Spleen (tissue), 11 donors: Measurements from ENCODE around the gene SLC22A23. TPM values are rescaled to one million over a fixed set of nuclear protein-coding genes. Genes with fewer than 3 reads are reported as not detected.

Experiments used
- DNase-seq: peaks from one replicate; pipeline ENCODE4 v3.0.0-alpha.2; 2020
- H3K27ac ChIP-seq, 8 donors: fragments of 200-600 bp; sonication (generic) in 7 of 8; 1 replicate in 4 of 8; 2 replicates in 4 of 8; pipeline versions ENCODE4 v1.5.0 to v1.8.0; 2016 to 2021; ENCODE audit warnings: inconsistent platforms in 4 of 8, mild to moderate bottlenecking in 4 of 8, moderate library complexity in 1 of 8
- H3K27me3 ChIP-seq, 7 donors: fragments of 200-600 bp; sonication (generic) in 6 of 7; replicated peaks in 1 of 7; 1 replicate in 4 of 7; 2 replicates in 3 of 7; pipeline versions ENCODE4 v1.5.0 to v1.8.0; 2016 to 2021; ENCODE audit warnings: inconsistent platforms in 3 of 7, mild to moderate bottlenecking in 1 of 7
- H3K36me3 ChIP-seq, 6 donors: fragments of 200-600 bp; sonication (generic) in 5 of 6; 1 replicate in 4 of 6; 2 replicates in 2 of 6; pipeline versions ENCODE4 v1.5.0 to v1.8.0; 2016 to 2021; ENCODE audit warnings: inconsistent platforms in 2 of 6
- H3K4me1 ChIP-seq, 6 donors: fragments of 200-600 bp; sonication (generic) in 5 of 6; 1 replicate in 3 of 6; 2 replicates in 3 of 6; pipeline versions ENCODE4 v1.5.0 to v1.8.0; 2016 to 2021; ENCODE audit warnings: inconsistent platforms in 3 of 6
- H3K4me3 ChIP-seq, 8 donors: fragments of 200-600 bp; sonication (generic) in 7 of 8; 1 replicate in 4 of 8; 2 replicates in 4 of 8; pipeline versions ENCODE4 v1.5.0 to v1.8.0; 2016 to 2021; ENCODE audit warnings: inconsistent platforms in 4 of 8, mild to moderate bottlenecking in 4 of 8, moderate library complexity in 2 of 8
- H3K9me3 ChIP-seq, 8 donors: fragments of 200-600 bp; sonication (generic) in 7 of 8; 1 replicate in 4 of 8; 2 replicates in 4 of 8; pipeline versions ENCODE4 v1.5.0 to v1.8.0; 2016 to 2021; ENCODE audit warnings: inconsistent platforms in 4 of 8
- CTCF ChIP-seq, 11 experiments: fragments of 200-600 bp in 7 of 11; fragments of 450-650 bp in 4 of 11; sonication (generic) in 4 of 11; IDR thresholded peaks in 8 of 11; conservative IDR thresholded peaks in 3 of 11; 1 replicate in 7 of 11; 2 replicates in 4 of 11; pipeline versions ENCODE4 v1.4.0 to v1.8.0; 2016 to 2021; ENCODE audit warnings: antibody characterized with exemption in 11 of 11, inconsistent platforms in 4 of 11, mild to moderate bottlenecking in 1 of 11
- POLR2A ChIP-seq, 3 donors: fragments of 450-650 bp; IDR thresholded peaks; one replicate each; pipeline ENCODE4 v1.5.1; 2017; ENCODE audit warnings: antibody characterized with exemption in 3 of 3, mild to moderate bottlenecking in 1 of 3
- POLR2AphosphoS5 ChIP-seq, 3 donors: sonication (generic); formaldehyde crosslinking; IDR thresholded peaks; one replicate each; pipeline ENCODE4 v1.5.1; 2017; ENCODE audit warnings: antibody characterized with exemption in 3 of 3
- WGBS, 5 donors: extraction: QIAGEN DNeasy Blood & Tissue Kit in 3 of 5; methylation state at CpG; one replicate each; pipeline versions ENCODE4 v1.1.5 to v1.1.7; 2013 to 2018; 5-methylcytosine and 5-hydroxymethylcytosine counted together
- intact Hi-C: fragments of 100-400 bp; cut with DNase I; formaldehyde crosslinking; loops from one replicate; pipeline ENCODE4 v1.15.0; 2023; ENCODE audit warnings: low total_unique reads
- polyA plus RNA-seq, 3 donors: library from polyadenylated mRNA; stranded (reverse); fragments of 200-250 nt; gene quantifications; one replicate each; pipeline ENCODE4 v1.2.1, GENCODE V29; 2013
- total RNA-seq, 7 donors: library from RNA; depleted of rRNA in 3 of 7; stranded (reverse); fragments of >200 nt in 3 of 7; fragmentation: NEBNext Ultra II Directional in 4 of 7; extraction: Animal tissue kit (Norgen Biotek cat#: 25700) in 4 of 7; gene quantifications; one replicate each; pipeline versions ENCODE4 v1.1.0 to v1.2.1, GENCODE V29; 2016 to 2021
- donor health status: healthy with polysubstance abuse.
- donor health status: DM: no; HTN: no; CAD: no; lungs with moderate emphysema.
- donor health status: DM: no; HTN: no; CAD: no.
- donor health status: Bipolar disorder and iron deficiency.
- donor health status: healthy.
- donor health status: DM: no; HTN: no; CAD: no.
- donor health status: DM: yes; HTN: yes; CAD: no.

Gene SLC22A23
- total and polyA plus RNA-seq, 10 donors = 1.9 to 22.6 (median 18.3) TPM

- H3K36me3 ChIP-seq = no peaks in the 10 kb centered on the region
- H3K9me3 ChIP-seq = no peaks in the 10 kb centered on the region
- H3K4me1 ChIP-seq = peaks cover 0 to 11% (median 7%) of the 10 kb centered on the region in 6 donors
- no peak overlapping the region for H3K27ac ChIP-seq
- intact Hi-C loops = no loop called here
- no peak for TF ChIP-seq CTCF (IDR thresholded peaks at IDR 0.05 in 8 of 11, conservative IDR thresholded peaks at IDR 0.05 in 3 of 11)
- no peak for TF ChIP-seq POLR2A (IDR thresholded peaks at IDR 0.05)
- TF ChIP-seq POLR2AphosphoS5 (IDR thresholded peaks at IDR 0.05) = no peak
- no peak for DNase-seq
- H3K27me3 ChIP-seq = peaks cover 0 to 47% (median 0%) of the 10 kb centered on the region in 7 donors
- 65 to 87% (median 79%) methylated on average over 6 of the region's 6 CpGs for WGBS, 5 donors
- H3K4me3 ChIP-seq = no peak overlapping the region
Measured at GRCh38 chr6:3423439-3424184, 33.2 kb downstream of the SLC22A23 start.

GRCh38 chr6:3422435-3423070 is 34.3 kb downstream of the SLC22A23 start:
- TF ChIP-seq POLR2A (IDR thresholded peaks at IDR 0.05) (no peak), POLR2AphosphoS5 (IDR thresholded peaks at IDR 0.05) (no peak), CTCF (IDR thresholded peaks at IDR 0.05 in 8 of 11, conservative IDR thresholded peaks at IDR 0.05 in 3 of 11) (no peak)
- DNase-seq = no peak
- H3K9me3 ChIP-seq = no peaks in the 10 kb centered on the region

GRCh38 chr6:3421791-3422434 is 34.9 kb downstream of the SLC22A23 start:
- Histone ChIP-seq H3K4me1 (peaks cover 0 to 2% (median 0%) of the 10 kb centered on the region in 6 donors), H3K27me3 (peaks cover 0 to 38% (median 0%) of the 10 kb centered on the region in 7 donors), H3K36me3 (no peaks in the 10 kb centered on the region), H3K27ac (no peak overlapping the region), H3K9me3 (no peaks in the 10 kb centered on the region), H3K4me3 (no peak overlapping the region)
- 41 to 50% (median 42%) methylated on average over 13 of the region's 13 CpGs for WGBS, 5 donors
- DNase-seq = no peak
- intact Hi-C loops = no loop called here
- TF ChIP-seq POLR2A (IDR thresholded peaks at IDR 0.05) (no peak), POLR2AphosphoS5 (IDR thresholded peaks at IDR 0.05) (no peak), CTCF (IDR thresholded peaks at IDR 0.05 in 8 of 11, conservative IDR thresholded peaks at IDR 0.05 in 3 of 11) (no peak)

More at GRCh38 chr6:3422435-3423070, 34.3 kb downstream of the SLC22A23 start:
- intact Hi-C loops = no loop called here
- H3K36me3 ChIP-seq = no peaks in the 10 kb centered on the region
- peaks cover 0 to 5% (median 2%) of the 10 kb centered on the region in 6 donors for H3K4me1 ChIP-seq
- H3K27ac ChIP-seq = no peak overlapping the region
- 79 to 91% (median 90%) methylated on average over 6 of the region's 6 CpGs for WGBS, 5 donors
- H3K27me3 ChIP-seq = peaks cover 0 to 41% (median 0%) of the 10 kb centered on the region in 7 donors
- H3K4me3 ChIP-seq = no peak overlapping the region

- peaks cover 0 to 33% (median 0%) of the 10 kb centered on the region in 7 donors for H3K27me3 ChIP-seq
- intact Hi-C loops = no loop called here
- no peak overlapping the region for H3K27ac ChIP-seq
- no peaks in the 10 kb centered on the region for H3K9me3 ChIP-seq
- H3K36me3 ChIP-seq = no peaks in the 10 kb centered on the region
- TF ChIP-seq POLR2A (IDR thresholded peaks at IDR 0.05) (no peak), CTCF (IDR thresholded peaks at IDR 0.05 in 8 of 11, conservative IDR thresholded peaks at IDR 0.05 in 3 of 11) (no peak), POLR2AphosphoS5 (IDR thresholded peaks at IDR 0.05) (no peak)
- 87 to 91% (median 89%) methylated on average over 3 of the region's 3 CpGs for whole genome bisulfite sequencing, 5 donors
- DNase-seq = no peak
- H3K4me1 ChIP-seq = peaks cover 0 to 2% (median 0%) of the 10 kb centered on the region in 6 donors
- H3K4me3 ChIP-seq = no peak overlapping the region
Measured at GRCh38 chr6:3421143-3421542, 35.7 kb downstream of the SLC22A23 start.
